IPS-20b (cell line): ENCODE measurements around the gene CRYBB1.

Experiments
- H3K27ac ChIP-seq: one replicate; pipeline ENCODE4 v1.5.1; 2013; ENCODE audit warnings: low read length
- H3K27me3 ChIP-seq: 2 replicates; pipeline ENCODE4 v1.6.1; 2013; ENCODE audit warnings: mild to moderate bottlenecking, low read length, inconsistent platforms; ENCODE audit not compliant: insufficient read depth
- H3K36me3 ChIP-seq: 2 replicates; pipeline ENCODE4 v1.6.1; 2013; ENCODE audit warnings: low read depth, mild to moderate bottlenecking, inconsistent platforms, low read length, moderate library complexity; ENCODE audit not compliant: insufficient read depth
- H3K4me1 ChIP-seq: 2 replicates; pipeline ENCODE4 v1.6.1; 2013; ENCODE audit warnings: mild to moderate bottlenecking, control low read depth, inconsistent platforms, low read length, moderate library complexity; ENCODE audit not compliant: insufficient read depth
- H3K4me3 ChIP-seq: 2 replicates; pipeline ENCODE4 v1.5.1; 2013; ENCODE audit warnings: mild to moderate bottlenecking, low read length, inconsistent platforms
- H3K9ac ChIP-seq: 2 replicates; pipeline ENCODE4 v1.6.1; 2013; ENCODE audit warnings: low read depth, mild to moderate bottlenecking, inconsistent platforms, low read length, moderate library complexity
- H3K9me3 ChIP-seq: 2 replicates; pipeline ENCODE4 v1.6.1; 2013; ENCODE audit warnings: mild to moderate bottlenecking, low read depth, low read length, inconsistent platforms; ENCODE audit not compliant: insufficient read depth

The CRYBB1 gene

DNA sequence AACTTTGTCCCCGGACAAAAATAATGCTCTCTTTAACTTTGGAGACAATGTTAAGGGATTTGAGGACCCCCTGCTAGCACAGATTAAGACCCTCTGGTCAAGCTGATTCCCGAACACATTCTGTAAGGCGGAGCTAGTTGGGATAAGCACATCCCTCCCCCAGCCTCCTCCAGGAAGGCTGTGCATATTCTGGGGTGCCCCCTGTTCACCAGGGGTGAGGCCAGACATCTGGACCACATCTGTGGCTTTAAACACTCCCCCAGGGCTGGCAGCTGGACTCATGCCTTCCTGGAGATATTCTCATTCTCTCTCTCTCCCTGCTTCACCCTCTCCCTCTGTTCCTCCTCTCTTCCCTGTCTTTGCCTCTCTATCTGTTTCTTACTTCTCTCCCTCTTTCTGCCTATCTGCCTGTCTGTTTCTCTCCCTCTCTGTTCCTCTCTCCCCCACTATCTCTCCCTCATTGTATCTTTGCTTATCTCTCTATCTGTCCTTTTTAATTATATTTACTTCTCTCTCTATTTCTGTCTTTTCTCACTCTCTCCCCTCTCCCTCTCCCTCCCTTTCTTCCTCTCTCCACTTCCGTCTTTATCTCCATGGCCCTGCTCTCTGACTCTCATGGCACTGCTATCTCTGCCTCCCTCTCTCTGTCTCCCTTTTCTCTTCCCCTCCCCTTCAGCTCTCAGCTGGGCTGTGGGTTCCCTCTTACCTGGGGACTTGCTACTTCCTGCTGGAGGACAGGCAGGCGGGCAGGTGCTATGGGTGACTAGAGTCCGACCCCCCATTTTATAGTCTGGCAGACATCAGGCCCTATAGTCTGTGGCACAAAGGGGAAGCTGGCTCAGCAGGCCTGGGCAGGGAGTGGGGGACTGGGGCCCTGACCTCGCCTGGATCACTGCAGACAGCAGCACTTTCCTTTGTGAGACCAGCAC, at the start of gene CRYBB1:
TSS of gene CRYBB1 (minus strand) at position 757 of the 929 bp plus-strand sequence. CDS start 1,708 bp downstream, outside the sequence.
- Histone ChIP-seq H3K4me3 (no peak within 1 kb of the TSS), H3K4me1 (peaks cover 36% of the 10 kb centered on the region), H3K27me3 (peaks cover 20% of the 10 kb centered on the region), H3K9ac (no peak within 1 kb of the TSS), H3K27ac (no peak within 1 kb of the TSS), H3K9me3 (no peaks in the 10 kb centered on the region), H3K36me3 (no peaks in the 10 kb centered on the region)

- Histone ChIP-seq H3K4me1 (peaks cover 10% of the 10 kb centered on the region), H3K9me3 (no peaks in the 10 kb centered on the region), H3K27ac (no peak overlapping the region), H3K4me3 (no peak overlapping the region), H3K27me3 (no peaks in the 10 kb centered on the region), H3K36me3 (peaks cover 81% of the 10 kb centered on the region), H3K9ac (no peak overlapping the region)
Measured at GRCh38 chr22:26667140-26667539, 49.3 kb upstream of the CRYBB1 start.

GRCh38 chr22:26665813-26666231, 48.0 kb upstream of the CRYBB1 start:
- no peak overlapping the region for H3K4me3 ChIP-seq
- peaks cover 8% of the 10 kb centered on the region for H3K4me1 ChIP-seq
- H3K36me3 ChIP-seq: peaks cover 88% of the 10 kb centered on the region
- H3K9ac ChIP-seq: no peak overlapping the region
- no peaks in the 10 kb centered on the region for H3K27me3 ChIP-seq
- H3K9me3 ChIP-seq: no peaks in the 10 kb centered on the region
- H3K27ac ChIP-seq: no peak overlapping the region

DNA sequence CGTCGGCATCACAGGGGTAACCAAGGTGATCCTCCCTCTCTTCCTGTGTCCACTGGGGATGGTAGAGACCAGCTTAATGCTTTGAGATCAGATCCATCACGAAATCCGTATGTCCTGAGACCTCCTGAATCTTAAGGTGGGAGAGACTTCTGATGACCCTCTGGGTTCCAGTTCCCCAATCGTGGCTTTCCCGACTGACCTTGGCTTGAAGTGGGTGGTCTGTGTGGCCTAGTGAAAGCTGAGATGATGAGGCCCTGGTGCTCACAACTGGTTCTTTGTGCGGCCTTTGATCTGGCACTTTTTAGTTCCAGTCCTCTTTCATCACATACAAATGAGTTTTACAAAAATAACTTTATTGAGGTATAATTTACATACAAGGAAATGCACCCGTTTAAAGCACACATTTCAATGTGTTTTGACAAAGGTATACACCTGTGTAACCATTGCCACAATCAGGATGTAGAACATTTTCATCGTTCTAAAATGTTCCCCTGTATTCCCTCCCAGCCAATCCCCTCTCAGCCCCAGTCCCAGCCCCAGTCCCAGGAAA, 45.6 kb upstream of the CRYBB1 start:
- no peaks in the 10 kb centered on the region for H3K9me3 ChIP-seq
- H3K36me3 ChIP-seq: peaks cover 72% of the 10 kb centered on the region
- peaks cover 18% of the 10 kb centered on the region for H3K4me1 ChIP-seq
- H3K9ac ChIP-seq: no peak overlapping the region
- no peak overlapping the region for H3K27ac ChIP-seq
- no peaks in the 10 kb centered on the region for H3K27me3 ChIP-seq
- no peak overlapping the region for H3K4me3 ChIP-seq

- H3K36me3 ChIP-seq: peaks cover 59% of the 10 kb centered on the region
- peaks cover 12% of the 10 kb centered on the region for H3K27me3 ChIP-seq
- no peak overlapping the region for H3K27ac ChIP-seq
- peaks cover 18% of the 10 kb centered on the region for H3K4me1 ChIP-seq
- no peak overlapping the region for H3K9ac ChIP-seq
- H3K4me3 ChIP-seq: no peak overlapping the region
- H3K9me3 ChIP-seq: no peaks in the 10 kb centered on the region
Measured at GRCh38 chr22:26662160-26662559, 44.3 kb upstream of the CRYBB1 start.

DNA sequence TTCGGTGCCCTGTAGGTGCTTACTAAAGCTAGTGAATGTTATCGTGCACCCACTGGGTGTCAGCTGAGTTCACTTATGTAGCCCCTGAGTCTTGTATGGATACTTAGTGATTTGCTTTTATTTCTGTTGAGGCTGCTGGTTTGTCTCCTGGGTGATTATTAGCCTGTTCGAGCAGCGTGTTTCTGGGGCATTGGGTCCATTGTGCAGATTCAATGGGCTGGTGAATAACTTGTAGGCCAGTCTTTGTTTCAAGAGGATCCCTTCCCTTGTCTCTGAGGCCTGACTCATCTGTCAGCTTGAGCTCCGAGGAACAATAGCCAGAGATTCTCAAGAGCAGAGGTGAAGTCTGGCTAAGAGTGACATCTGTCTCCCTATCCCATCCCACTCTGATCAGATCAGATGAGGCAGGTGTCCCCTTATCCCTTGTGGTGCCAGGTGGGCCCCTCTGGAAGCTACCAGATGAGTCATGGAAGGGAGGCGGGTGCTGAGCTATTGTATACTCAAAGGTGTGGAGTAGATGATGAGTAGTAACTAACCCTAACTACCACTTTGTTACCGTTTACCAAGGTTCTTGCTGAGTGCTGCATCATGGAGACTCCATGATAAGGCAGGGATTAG, 43.2 kb upstream of the CRYBB1 start:
- Histone ChIP-seq H3K4me3 (peak overlapping the region; percentile 18; the same call in 1 of the 2 replicates), H3K27me3 (peaks cover 20% of the 10 kb centered on the region), H3K9me3 (no peaks in the 10 kb centered on the region), H3K27ac (peak overlapping the region; percentile 29), H3K9ac (peak overlapping the region; percentile 54; the same call in 1 of the 2 replicates), H3K36me3 (peaks cover 49% of the 10 kb centered on the region), H3K4me1 (peaks cover 18% of the 10 kb centered on the region)

- Histone ChIP-seq H3K36me3 (peaks cover 42% of the 10 kb centered on the region), H3K27ac (peak overlapping the region; percentile 29), H3K4me1 (peaks cover 18% of the 10 kb centered on the region), H3K9me3 (no peaks in the 10 kb centered on the region), H3K9ac (peak overlapping the region; percentile 54; the same call in 1 of the 2 replicates), H3K27me3 (peaks cover 20% of the 10 kb centered on the region), H3K4me3 (peak overlapping the region; percentile 18; the same call in 1 of the 2 replicates)
Measured at GRCh38 chr22:26660356-26660755, 42.5 kb upstream of the CRYBB1 start.

GRCh38 chr22:26658671-26659478, 41.0 kb upstream of the CRYBB1 start:
- Histone ChIP-seq H3K27ac (peak overlapping the region; percentile 79), H3K27me3 (peaks cover 20% of the 10 kb centered on the region), H3K36me3 (peaks cover 27% of the 10 kb centered on the region), H3K9me3 (no peaks in the 10 kb centered on the region), H3K4me1 (peaks cover 18% of the 10 kb centered on the region), H3K4me3 (peak overlapping the region; percentile 98), H3K9ac (peak overlapping the region; percentile 97; the same call in 1 of the 2 replicates)

GRCh38 chr22:26658161-26658560, 40.3 kb upstream of the CRYBB1 start:
- H3K9me3 ChIP-seq: no peaks in the 10 kb centered on the region
- peak overlapping the region; percentile 98 for H3K4me3 ChIP-seq
- H3K9ac ChIP-seq: peak overlapping the region; percentile 97; the same call in 1 of the 2 replicates
- peaks cover 18% of the 10 kb centered on the region for H3K4me1 ChIP-seq
- H3K27ac ChIP-seq: peak overlapping the region; percentile 79
- peaks cover 20% of the 10 kb centered on the region for H3K27me3 ChIP-seq
- H3K36me3 ChIP-seq: peaks cover 20% of the 10 kb centered on the region

GRCh38 chr22:26656891-26657851, 39.3 kb upstream of the CRYBB1 start, which contains the start of gene MIAT:
TSS of gene MIAT (plus strand) at chr22:26657588.
- no peaks in the 10 kb centered on the region for H3K9me3 ChIP-seq
- H3K36me3 ChIP-seq: peaks cover 10% of the 10 kb centered on the region; the same call in 1 of the 2 replicates
- H3K4me3 ChIP-seq: peak within 1 kb of the TSS; percentile 98
- H3K27ac ChIP-seq: peak within 1 kb of the TSS; percentile 79
- H3K9ac ChIP-seq: peak within 1 kb of the TSS; percentile 97; the same call in 1 of the 2 replicates
- H3K27me3 ChIP-seq: peaks cover 20% of the 10 kb centered on the region
- H3K4me1 ChIP-seq: peaks cover 18% of the 10 kb centered on the region
